Endodermal cell (in vitro differentiated cells): Measurements from ENCODE around the gene AMPD3. TPM values are rescaled to one million over a fixed set of nuclear protein-coding genes. Genes with fewer than 3 reads are reported as not detected.
A peak's percentile ranks its signal among the peaks of the same experiment; 100 is the strongest.

Experiments
- DNase-seq: peaks from one replicate; pipeline ENCODE4 v3.0.0-alpha.2; 2017
- H3K27ac ChIP-seq: 2 replicates; pipeline ENCODE4 v1.5.1; 2013; ENCODE audit warnings: mild to moderate bottlenecking, low read depth, low read length, moderate library complexity
- H3K27me3 ChIP-seq: 2 replicates; pipeline ENCODE4 v1.6.1; 2013; ENCODE audit warnings: mild to moderate bottlenecking, low read length, moderate library complexity; ENCODE audit not compliant: insufficient read depth, control insufficient read depth, poor library complexity, severe bottlenecking
- H3K36me3 ChIP-seq: 2 replicates; pipeline ENCODE4 v1.7.0; 2013; ENCODE audit warnings: mild to moderate bottlenecking, low read length, moderate library complexity; ENCODE audit not compliant: control insufficient read depth, insufficient read depth
- H3K4me1 ChIP-seq: one replicate; pipeline ENCODE4 v1.7.0; 2013; ENCODE audit warnings: low read length; ENCODE audit not compliant: control insufficient read depth, insufficient read depth
- H3K4me3 ChIP-seq: 2 replicates; pipeline ENCODE4 v1.5.1; 2013; ENCODE audit warnings: mild to moderate bottlenecking, low read length, moderate library complexity
- H3K9ac ChIP-seq: 2 replicates; pipeline ENCODE4 v1.6.1; 2013; ENCODE audit warnings: mild to moderate bottlenecking, low read length, moderate library complexity; ENCODE audit not compliant: poor library complexity, severe bottlenecking; ENCODE audit errors: extremely low read depth
- H3K9me3 ChIP-seq: 2 replicates; pipeline ENCODE4 v1.6.1; 2013; ENCODE audit warnings: mild to moderate bottlenecking, low read length, moderate library complexity; ENCODE audit not compliant: control insufficient read depth
- H3K27ac Mint-ChIP-seq: 2 replicates; pipeline ENCODE4 v1.8.0; 2020; ENCODE audit warnings: mixed read lengths
- H3K27me3 Mint-ChIP-seq: 2 replicates; pipeline ENCODE4 v1.8.0; 2021; ENCODE audit warnings: mild to moderate bottlenecking, mixed read lengths; ENCODE audit not compliant: insufficient read depth
- H3K36me3 Mint-ChIP-seq: 2 replicates; pipeline ENCODE4 v1.8.0; 2020; ENCODE audit warnings: low read depth, mixed read lengths
- H3K4me1 Mint-ChIP-seq: 2 replicates; pipeline ENCODE4 v1.8.0; 2020; ENCODE audit warnings: mixed read lengths
- H3K4me3 Mint-ChIP-seq: 2 replicates; pipeline ENCODE4 v1.8.0; 2020; ENCODE audit warnings: mild to moderate bottlenecking, moderate library complexity, mixed read lengths
- H3K9me3 Mint-ChIP-seq: 2 replicates; pipeline ENCODE4 v1.8.0; 2020; ENCODE audit warnings: mild to moderate bottlenecking, mixed read lengths
- WGBS, 2 experiments: methylation state at CpG; one replicate each; pipeline versions ENCODE4 v1.1.5 to v1.1.7; 2013; ENCODE audit warnings: missing lambda C conversion rate in 2 of 2, mixed read lengths in 1 of 2; ENCODE audit not compliant: insufficient coverage in 1 of 2, insufficient read length in 1 of 2; 5-methylcytosine and 5-hydroxymethylcytosine counted together
- total RNA-seq, 2 donors: library from RNA; stranded (reverse); fragmentation: NEBNext Ultra II Directional in 1 of 2; extraction: Animal tissue kit (Norgen Biotek cat#: 25700) in 1 of 2; gene quantifications; 2 replicates in 1 of 2; 3 replicates in 1 of 2; pipeline ENCODE4 v1.2.1, GENCODE V29; 2021
- TF ChIP-seq, protein P1 (sequence below): fragments of 200-600 bp; sonication (generic); conservative IDR thresholded peaks from 2 replicates; pipeline ENCODE4 v1.5.0; 2021; ENCODE audit warnings: antibody characterized with exemption, mild to moderate bottlenecking

Gene AMPD3
- total RNA-seq, 2 donors from 2014 or later: 7.1 to 7.9 TPM

DNA sequence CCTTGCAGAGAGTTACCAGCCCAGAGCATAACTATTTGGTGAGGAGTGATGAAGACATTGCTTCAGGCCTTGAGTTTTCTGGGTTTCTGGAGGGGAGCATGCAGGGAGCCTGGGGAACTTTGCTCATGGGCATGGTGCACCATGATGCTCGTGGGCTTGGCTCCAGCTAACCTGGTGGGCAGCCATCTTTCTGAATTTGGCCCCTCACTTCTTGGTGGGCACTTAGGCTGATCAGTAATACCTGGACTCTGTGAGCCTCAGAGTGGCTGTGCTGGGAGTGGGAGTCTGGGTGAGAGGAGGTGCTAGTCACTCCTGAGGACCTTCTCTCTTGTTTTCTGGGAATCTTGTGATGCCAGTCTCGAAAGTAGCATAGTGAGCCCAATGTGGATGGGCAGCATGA lies 30.6 kb downstream of the AMPD3 start:
- Histone ChIP-seq H3K9ac (no peak overlapping the region), H3K27me3 (no peaks in the 10 kb centered on the region), H3K4me1 (peaks cover 3% of the 10 kb centered on the region), H3K27ac (no peak overlapping the region), H3K9me3 (no peaks in the 10 kb centered on the region), H3K36me3 (no peaks in the 10 kb centered on the region), H3K4me3 (no peak overlapping the region)
- TF ChIP-seq, protein P1, sequence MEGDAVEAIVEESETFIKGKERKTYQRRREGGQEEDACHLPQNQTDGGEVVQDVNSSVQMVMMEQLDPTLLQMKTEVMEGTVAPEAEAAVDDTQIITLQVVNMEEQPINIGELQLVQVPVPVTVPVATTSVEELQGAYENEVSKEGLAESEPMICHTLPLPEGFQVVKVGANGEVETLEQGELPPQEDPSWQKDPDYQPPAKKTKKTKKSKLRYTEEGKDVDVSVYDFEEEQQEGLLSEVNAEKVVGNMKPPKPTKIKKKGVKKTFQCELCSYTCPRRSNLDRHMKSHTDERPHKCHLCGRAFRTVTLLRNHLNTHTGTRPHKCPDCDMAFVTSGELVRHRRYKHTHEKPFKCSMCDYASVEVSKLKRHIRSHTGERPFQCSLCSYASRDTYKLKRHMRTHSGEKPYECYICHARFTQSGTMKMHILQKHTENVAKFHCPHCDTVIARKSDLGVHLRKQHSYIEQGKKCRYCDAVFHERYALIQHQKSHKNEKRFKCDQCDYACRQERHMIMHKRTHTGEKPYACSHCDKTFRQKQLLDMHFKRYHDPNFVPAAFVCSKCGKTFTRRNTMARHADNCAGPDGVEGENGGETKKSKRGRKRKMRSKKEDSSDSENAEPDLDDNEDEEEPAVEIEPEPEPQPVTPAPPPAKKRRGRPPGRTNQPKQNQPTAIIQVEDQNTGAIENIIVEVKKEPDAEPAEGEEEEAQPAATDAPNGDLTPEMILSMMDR: no peak
- peaks cover 13% of the 10 kb centered on the region for H3K4me1 Mint-ChIP-seq
- DNase-seq: no peak
- 23 to 53% methylated on average over 1 to 2 of the region's 2 CpGs for WGBS, 2 experiments
- H3K27ac Mint-ChIP-seq: no peak overlapping the region
- H3K36me3 Mint-ChIP-seq: peaks cover 3% of the 10 kb centered on the region
- H3K27me3 Mint-ChIP-seq: no peaks in the 10 kb centered on the region
- H3K9me3 Mint-ChIP-seq: no peaks in the 10 kb centered on the region
- H3K4me3 Mint-ChIP-seq: no peak overlapping the region

DNA sequence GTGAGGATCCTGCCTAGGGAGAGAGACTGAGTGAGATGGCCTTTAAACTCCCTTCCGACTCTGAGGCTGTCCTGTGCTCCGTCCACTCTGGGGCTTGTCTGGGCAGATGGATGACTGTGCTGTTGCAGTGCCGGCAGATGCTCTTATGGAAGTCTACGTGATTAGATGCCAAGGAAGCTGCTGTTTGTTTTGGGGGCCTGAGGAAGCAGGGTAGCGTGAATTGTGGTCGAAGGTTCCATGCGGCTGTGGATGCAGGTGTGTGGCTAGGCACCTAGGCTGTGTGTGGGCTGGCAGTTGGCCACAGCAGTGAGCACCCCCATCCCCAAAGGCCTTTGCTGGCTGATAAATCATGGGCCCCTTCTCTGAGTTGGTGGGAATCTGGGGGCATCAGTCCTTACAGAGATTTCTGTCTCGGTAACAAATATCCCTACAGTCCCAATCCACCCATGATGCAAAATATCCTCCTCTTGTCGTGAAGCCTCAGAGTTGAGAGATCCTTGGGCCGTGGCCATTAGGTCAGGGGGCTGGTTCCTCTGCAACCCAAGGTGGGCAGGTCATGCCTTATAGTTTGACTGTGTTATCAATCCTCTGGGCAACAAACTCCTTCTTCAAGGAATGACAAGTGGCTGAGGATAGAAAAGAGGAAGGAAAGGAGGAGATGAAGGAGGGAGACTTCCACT lies 31.2 kb downstream of the AMPD3 start:
- H3K9me3 ChIP-seq: no peaks in the 10 kb centered on the region

DNA sequence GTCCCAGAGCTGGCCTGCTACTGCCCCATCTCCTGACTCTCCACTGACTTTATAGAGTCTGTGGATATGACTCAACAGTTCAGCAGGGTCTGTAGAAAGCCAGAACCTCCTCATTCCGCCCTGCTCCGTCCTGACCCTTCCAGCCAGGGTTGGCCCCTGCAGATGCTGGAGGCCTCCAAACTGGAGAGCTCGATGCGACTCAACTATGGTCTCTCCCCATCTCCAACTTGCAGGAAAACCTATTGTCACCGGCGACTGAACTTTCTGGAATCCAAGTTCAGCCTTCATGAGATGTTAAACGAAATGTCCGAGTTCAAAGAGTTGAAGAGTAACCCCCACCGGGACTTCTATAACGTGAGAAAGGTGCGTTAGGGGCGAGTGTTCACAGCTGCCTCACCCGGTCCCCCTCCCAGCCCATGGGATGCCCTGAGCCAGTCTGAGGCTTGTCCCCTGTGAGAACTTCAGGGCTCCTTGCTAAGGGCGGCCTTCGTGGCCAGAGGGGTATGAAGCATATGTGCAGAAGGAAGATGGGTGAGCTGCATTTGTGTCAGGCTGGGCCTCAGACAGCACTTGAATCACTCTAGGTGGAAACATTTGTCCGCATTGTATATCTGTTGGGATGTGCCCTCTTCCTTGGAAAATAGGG lies 32.1 kb downstream of the AMPD3 start:
- Histone ChIP-seq H3K9me3 (no peaks in the 10 kb centered on the region), H3K27me3 (no peaks in the 10 kb centered on the region), H3K4me3 (no peak overlapping the region), H3K27ac (no peak overlapping the region), H3K4me1 (peaks cover 3% of the 10 kb centered on the region), H3K36me3 (no peaks in the 10 kb centered on the region), H3K9ac (no peak overlapping the region)
- H3K4me1 Mint-ChIP-seq: peaks cover 13% of the 10 kb centered on the region
- no peak overlapping the region for H3K27ac Mint-ChIP-seq
- TF ChIP-seq, protein P1: no peak
- no peaks in the 10 kb centered on the region for H3K27me3 Mint-ChIP-seq
- WGBS, 2 experiments: 95 to 99% methylated on average over 14 to 16 of the region's 16 CpGs
- H3K36me3 Mint-ChIP-seq: peaks cover 7% of the 10 kb centered on the region
- no peak overlapping the region for H3K4me3 Mint-ChIP-seq
- DNase-seq: peak; percentile 34
- no peaks in the 10 kb centered on the region for H3K9me3 Mint-ChIP-seq

More for the DNA sequence above, 31.2 kb downstream of the AMPD3 start:
- Histone ChIP-seq H3K27ac (no peak overlapping the region), H3K27me3 (no peaks in the 10 kb centered on the region), H3K4me1 (peaks cover 3% of the 10 kb centered on the region), H3K4me3 (no peak overlapping the region), H3K36me3 (no peaks in the 10 kb centered on the region), H3K9ac (no peak overlapping the region)
- H3K4me3 Mint-ChIP-seq: no peak overlapping the region
- TF ChIP-seq, protein P1: no peak
- no peak overlapping the region for H3K27ac Mint-ChIP-seq
- 93 to 98% methylated on average over 6 to 10 of the region's 10 CpGs for WGBS, 2 experiments
- H3K27me3 Mint-ChIP-seq: no peaks in the 10 kb centered on the region
- DNase-seq: no peak
- H3K36me3 Mint-ChIP-seq: peaks cover 3% of the 10 kb centered on the region
- H3K9me3 Mint-ChIP-seq: no peaks in the 10 kb centered on the region
- H3K4me1 Mint-ChIP-seq: peaks cover 13% of the 10 kb centered on the region
